ENCODE measurements around the gene RBKS. TPM values are rescaled to one million over a fixed set of nuclear protein-coding genes. Genes with fewer than 3 reads are reported as not detected.

The RBKS gene
- total and polyA plus RNA-seq, 2 of the 8 experiments (the other 6 are each of a cell fraction or from before 2014, with no cell fraction given) = 1.1 to 1.5 TPM

- Histone ChIP-seq H2BK15ac (ENCODE audit: low read length) (no peak overlapping the region), H3K4me3 (ENCODE audit: extremely low read depth in 1 of 4, insufficient read depth in 2 of 4, low read depth in 3 of 4, low read length in 4 of 4) (no peak overlapping the region), H3K9me3 (ENCODE audit: insufficient read depth in 2 of 2, low read depth in 1 of 2, low read length in 1 of 2) (no peaks in the 10 kb centered on the region), H3K4ac (replicated peaks; ENCODE audit: insufficient read length, low read depth, low read length) (no peak overlapping the region), H2AFZ (ENCODE audit: low read length) (no peak overlapping the region), H3K23me2 (ENCODE audit: low read depth, low read length) (no peaks in the 10 kb centered on the region), H2BK12ac (ENCODE audit: low read depth, low read length) (no peak overlapping the region), H3K27me3 (replicated peaks in 1 of 4; ENCODE audit: control insufficient read depth in 3 of 4, extremely low read depth in 1 of 4, insufficient read depth in 3 of 4, low read length in 3 of 4) (no peaks in the 10 kb centered on the region), H4K91ac (replicated peaks; ENCODE audit: insufficient read length, low read length) (no peak overlapping the region), H3K9ac (replicated peaks in 1 of 4; ENCODE audit: extremely low read depth in 1 of 4, low read depth in 3 of 4, low read length in 3 of 4) (no peak overlapping the region), H3K23ac (ENCODE audit: insufficient read length) (no peak overlapping the region), H2BK5ac (ENCODE audit: low read depth, low read length) (no peak overlapping the region), H3K79me1 (ENCODE audit: low read depth, low read length) (no peaks in the 10 kb centered on the region), H3K4me1 (replicated peaks in 1 of 4; ENCODE audit: control insufficient read depth in 3 of 4, insufficient read depth in 4 of 4, low read length in 3 of 4) (no peaks in the 10 kb centered on the region), H2BK20ac (ENCODE audit: low read length) (no peak overlapping the region), H3K4me2 (ENCODE audit: insufficient read depth in 1 of 2, low read depth in 2 of 2, low read length in 2 of 2) (no peak overlapping the region), H2AK5ac (ENCODE audit: low read depth, low read length) (no peak overlapping the region), H3K14ac (ENCODE audit: insufficient read length) (no peak overlapping the region), H4K8ac (ENCODE audit: extremely low read depth, insufficient read depth, low read length) (no peak overlapping the region), H3K27ac (ENCODE audit: low read depth, low read length) (no peak overlapping the region), H3K18ac (ENCODE audit: extremely low read depth, low read length) (no peak overlapping the region), H4K5ac (ENCODE audit: insufficient read length, low read depth, low read length) (no peak overlapping the region), H3K36me3 (ENCODE audit: control insufficient read depth in 2 of 4, insufficient read depth in 4 of 4, low read length in 3 of 4) (no peaks in the 10 kb centered on the region), H3K79me2 (ENCODE audit: control insufficient read depth in 1 of 2, insufficient read depth in 2 of 2, low read length in 2 of 2) (no peaks in the 10 kb centered on the region), H3K56ac (replicated peaks; ENCODE audit: insufficient read length, low read depth, low read length) (no peak overlapping the region), H4K20me1 (replicated peaks in 1 of 2; ENCODE audit: control insufficient read depth in 1 of 2, insufficient read depth in 2 of 2, low read length in 2 of 2) (no peaks in the 10 kb centered on the region), H2BK120ac (replicated peaks; ENCODE audit: low read depth, low read length) (no peak overlapping the region)
- TF ChIP-seq RAD21 (IDR thresholded peaks at IDR 0.05 in 1 of 2, conservative IDR thresholded peaks at IDR 0.05 in 1 of 2; ENCODE audit: low read depth in 2 of 2, low read length in 2 of 2) (no peak), SP1 (IDR thresholded peaks at IDR 0.05; ENCODE audit: low read depth, low read length) (no peak), ATF3 (IDR thresholded peaks at IDR 0.05; ENCODE audit: insufficient read depth, low read depth, low read length) (no peak), CHD1 (IDR thresholded peaks at IDR 0.05; ENCODE audit: low read depth, low read length) (no peak), BACH1 (IDR thresholded peaks at IDR 0.05; ENCODE audit: low read length) (no peak)
- DNase-seq (ENCODE audit: low read depth in 1 of 2, low spot score in 2 of 2) (no peak), FAIRE-seq (no peak)
- CTCF ChIA-PET (ENCODE audit: partially characterized antibody) = interaction anchor here (1.0 kb wide), 1 partner anchor 25 kb away, joined by 4 read pairs; no protein-coding TSS in a partner anchor
- 92% methylated on average over 2 of the region's 2 CpGs; no CpG with 5 or more reads in 1 of the 2 experiments for WGBS, 2 experiments (ENCODE audit: extremely low coverage in 1 of 2, insufficient coverage in 1 of 2, insufficient read length in 1 of 2, insufficient replicate concordance in 2 of 2, low coverage in 1 of 2, low lambda C conversion rate in 2 of 2, missing lambda C conversion rate in 1 of 2)
- POLR2A ChIA-PET (ENCODE audit: partially characterized antibody) = no interaction called here
These were observed 57.8 kb downstream of the RBKS start for GRCh38 chr2:27832396-27832795.

Measured in H1 (cell line).